ENCODE measurements around the gene GLCE.

GLCE gene

DNA sequence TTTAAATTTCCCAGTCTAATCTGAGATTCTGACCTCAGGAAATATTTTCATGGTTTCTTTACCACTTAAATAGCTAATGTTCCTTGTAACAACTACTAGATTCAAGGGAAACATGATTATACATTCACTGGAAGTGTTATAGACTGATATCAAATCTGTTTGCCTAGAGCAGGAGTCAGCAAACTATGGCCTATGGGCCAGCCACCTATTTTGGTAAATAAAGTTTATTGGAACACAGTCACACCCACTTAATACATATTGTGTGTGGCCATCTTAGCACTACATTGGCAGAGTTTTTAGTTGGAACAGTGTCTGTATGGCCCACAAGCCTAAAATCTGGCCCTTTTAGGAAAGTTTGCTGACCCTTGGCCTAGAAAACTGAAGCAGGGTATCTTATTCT is 50.1 kb downstream of the GLCE start:
- DNase-seq: no peak

DNA sequence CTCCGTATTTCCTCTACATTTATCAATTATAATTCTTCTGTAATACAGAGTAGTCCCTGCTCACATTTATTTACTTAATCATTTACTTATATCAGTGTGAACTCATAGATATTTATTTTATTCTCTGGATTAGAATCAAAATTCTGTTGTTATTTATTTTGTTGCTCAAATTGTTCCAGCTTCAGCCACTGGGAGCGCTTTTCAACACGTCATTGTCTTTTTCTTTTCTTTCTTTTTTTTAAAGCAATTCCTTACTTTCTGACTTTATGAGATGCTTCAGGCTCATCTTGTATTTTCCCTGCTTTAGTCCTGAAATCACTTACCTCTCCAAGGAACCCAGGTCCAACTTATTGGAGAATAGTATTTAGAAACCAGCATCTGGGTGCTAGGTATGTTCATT is 53.4 kb downstream of the GLCE start:
- DNase-seq: no peak

DNA sequence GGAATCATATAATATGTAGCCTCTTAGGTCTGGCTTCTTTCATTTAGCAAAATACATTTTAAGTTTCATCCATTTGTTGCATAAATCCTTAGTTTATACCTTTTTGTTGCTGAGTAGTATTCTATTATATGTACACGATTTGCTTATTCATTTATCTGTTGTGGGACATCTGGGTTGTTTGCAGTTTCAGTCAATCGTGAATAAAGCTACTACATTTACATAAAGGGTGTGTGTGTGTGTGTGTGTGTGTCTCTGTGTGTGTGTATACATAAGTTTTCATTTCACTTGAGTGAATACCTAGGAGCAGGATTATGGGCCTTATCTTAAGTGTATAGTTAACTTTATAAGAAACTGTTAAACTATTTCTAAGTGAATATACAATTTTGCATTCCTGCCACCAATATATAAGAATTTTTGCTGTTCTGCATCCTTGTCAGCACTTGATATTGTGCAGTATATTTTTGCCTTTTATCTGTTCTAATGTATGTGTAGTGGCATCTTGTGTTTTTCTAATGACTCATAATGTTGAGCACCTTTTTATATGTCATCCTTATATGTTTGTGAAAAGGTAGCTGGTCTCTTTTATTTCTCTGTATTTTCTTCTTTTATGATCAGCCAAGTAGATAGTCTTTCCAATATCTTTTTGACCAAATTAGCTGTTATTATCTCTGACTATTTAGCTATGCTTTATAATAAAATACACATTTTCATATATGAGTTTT is 55.0 kb downstream of the GLCE start:
- DNase-seq: no peak

DNA sequence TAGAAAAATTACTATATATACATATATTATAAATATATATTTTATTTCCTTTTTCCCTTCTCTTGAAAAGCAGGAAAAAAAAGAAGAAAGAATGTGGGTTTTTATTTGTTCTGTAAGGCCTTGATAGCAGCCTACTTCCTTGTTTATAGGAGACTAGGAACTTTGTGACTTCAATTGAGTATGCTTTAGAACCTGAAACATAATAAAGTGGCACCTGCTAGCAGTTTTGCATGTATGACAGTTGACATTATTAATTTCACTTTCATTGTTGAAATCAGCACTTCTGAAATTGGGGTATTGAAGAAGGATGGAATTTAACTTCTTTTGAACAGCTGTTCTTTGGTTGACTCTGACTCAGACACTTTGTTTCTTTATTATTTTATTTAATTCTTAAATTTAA is 56.9 kb downstream of the GLCE start:
- DNase-seq: no peak

DNA sequence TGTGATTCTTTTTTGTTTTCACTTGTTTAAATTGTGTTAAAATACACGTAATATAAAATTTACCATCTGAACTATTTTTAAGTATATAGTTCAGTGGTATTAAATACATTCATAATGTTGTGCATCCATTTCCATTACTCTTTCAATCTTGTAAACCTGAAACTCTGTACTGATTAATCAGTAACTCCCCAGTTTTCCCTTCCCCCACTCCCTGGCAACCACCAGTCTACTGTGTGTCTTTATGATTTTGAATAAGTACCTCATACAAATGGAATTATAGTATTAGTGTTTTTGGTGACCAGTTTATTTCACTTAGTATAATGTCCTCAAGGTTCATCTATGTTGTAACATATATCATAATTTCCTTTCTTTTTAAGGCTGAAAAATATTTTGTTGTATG is 59.3 kb downstream of the GLCE start:
- no peak for DNase-seq

DNA sequence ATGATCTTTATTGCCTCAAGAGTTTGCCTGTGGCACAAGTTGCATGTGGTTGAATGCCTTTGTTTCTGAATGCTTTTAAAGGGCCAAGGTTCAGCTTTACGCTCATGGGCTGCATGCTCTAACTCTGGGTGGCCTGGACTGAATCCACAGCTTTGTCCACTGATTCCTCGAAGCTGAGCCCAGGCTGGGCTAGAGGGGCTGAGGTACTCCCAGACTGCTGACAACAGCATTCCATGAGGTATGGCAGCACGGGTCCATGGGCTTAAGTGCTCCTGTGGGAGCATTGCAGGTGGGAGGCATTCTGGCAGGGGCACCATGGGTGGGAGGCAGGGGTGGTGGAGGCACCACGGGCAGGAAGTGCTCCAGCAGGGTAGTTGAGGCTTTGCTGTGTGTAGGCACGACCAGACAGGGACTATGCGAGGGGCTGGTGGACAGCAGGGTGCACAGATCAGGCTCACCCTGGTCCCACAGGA is 61.6 kb downstream of the GLCE start:
- peak; percentile 56 for DNase-seq

DNA sequence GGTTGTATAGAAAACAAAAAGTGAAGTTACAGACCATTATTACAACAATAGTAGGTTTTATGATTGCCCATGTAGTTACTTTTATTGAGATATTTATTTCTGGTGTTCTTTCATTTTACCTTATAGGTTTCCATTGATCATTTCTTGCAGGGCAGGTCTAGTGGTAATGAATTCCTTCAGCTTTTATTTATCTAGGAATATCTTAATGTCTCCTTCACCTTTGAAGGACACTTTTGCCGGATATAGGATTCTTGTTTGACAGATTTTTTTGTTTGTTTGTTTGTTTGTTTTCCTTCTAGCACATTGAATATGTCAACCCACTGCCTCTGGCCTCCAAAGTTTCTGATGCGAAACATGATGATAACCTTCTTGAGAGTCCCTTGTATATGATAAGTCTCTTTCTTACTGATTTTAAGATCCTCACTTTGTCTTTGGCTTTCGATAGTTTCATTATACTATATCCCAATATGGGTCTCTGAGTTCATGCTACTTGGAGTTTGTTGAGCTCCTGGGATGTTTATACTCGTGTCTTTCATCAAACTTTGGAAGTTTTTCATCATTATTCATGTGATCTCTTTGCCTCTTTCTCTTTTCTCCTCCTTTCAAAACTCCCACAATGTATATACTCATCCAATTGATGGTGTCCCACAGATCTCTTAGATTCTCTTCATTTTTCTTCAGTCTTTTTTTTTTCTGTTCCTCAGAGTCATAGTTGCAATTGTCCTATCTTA is 62.8 kb downstream of the GLCE start:
- DNase-seq: no peak

DNA sequence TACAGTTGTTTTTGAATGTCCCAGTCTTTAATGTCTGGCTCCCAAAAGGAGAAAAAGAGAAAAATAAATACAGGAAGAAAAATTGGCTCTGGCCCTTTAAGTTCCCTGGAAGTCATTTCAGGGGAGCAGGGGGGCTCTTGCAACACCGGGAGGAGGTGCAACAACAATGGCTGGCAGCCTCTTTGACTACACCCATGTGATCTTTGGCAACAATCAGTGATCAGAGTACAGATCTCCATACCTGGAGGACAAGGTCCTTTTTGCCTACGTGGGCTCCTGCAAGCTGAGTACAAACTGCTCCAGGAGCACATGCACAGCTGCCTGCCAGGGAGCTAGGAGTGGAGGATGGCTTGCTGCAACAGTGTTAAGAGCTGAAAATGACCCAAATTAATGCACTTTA is 63.9 kb downstream of the GLCE start:
- DNase-seq: no peak

DNA sequence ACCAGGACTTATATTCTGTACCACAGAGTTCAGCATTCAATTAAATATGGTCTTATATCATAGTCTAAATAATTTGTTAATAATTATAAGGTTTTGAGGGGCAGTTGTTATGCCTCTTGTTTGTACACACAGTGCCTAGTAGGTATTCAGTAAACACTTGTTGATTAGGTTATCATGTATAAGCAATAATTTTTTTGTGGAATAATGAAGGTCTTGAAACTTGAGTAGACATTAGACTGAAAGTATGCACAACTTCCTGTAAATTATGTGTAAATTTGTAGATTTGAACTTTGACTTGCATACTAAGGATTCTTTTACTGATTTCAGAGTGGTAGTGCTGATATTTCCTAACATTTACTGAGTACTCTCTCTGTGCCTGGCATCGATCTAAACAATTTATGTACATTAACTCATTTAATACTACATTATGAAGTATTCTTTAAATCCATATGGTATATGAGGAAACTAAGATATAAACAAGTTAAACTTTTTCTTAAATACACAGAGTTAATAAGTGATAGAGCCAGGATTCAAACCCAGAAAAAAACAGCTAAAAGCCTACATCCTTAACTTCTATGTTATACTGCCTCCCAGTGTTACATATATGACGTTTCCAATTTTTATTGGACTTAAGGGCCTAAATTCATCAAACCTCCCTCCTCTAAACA is 65.1 kb downstream of the GLCE start:
- DNase-seq: no peak

DNA sequence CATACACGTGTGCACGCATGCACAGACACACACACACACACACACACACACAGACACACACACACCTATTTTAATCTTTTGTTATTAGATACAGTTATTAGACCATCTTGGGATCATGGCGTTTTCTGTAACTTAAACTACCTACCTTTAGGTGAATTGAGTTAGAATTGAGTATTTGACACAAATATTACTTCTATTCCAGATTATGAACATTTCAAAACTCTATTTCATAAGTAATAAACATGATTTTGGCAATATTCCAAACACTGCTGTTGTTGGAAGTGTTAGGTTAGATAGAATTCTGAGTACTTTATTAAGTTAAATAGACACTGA is 65.6 kb downstream of the GLCE start:
- DNase-seq: no peak

DNA sequence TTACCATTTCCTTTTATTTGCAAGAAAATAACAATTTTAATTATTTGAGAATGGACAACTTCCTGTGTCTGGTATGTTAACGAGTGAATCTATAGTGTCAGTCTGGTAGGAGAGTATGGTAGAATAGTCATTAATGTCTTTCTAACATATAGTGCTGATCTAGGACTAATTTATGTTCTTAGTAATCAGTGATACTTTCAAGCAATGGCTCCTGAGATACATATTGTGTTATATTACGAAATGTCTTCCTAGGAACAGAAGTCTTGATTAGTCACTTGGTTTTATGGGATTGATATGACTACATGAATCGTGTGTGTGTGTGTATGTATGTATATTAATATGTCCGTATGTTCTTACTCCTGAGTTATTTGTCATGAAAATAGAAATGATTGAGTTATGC is 71.7 kb downstream of the GLCE start:
- no peak for DNase-seq

DNA sequence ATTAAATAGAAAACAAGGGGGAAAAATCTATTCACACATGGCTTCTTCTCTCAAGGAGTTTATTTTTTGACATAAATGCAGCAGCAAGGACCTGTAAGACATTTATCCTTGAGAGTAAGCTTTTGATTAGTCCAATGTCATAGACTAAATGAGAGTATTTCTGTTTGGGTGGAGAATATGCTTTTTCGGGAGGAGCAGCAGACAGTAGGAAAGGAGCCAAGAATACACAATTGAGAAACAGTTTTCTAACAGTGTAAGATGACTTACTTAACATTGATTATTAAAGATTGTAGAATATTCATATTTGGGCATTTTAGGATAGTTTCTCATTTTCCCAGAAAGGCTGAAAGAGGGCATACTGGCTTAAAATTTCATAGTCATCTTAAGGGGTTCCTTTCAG is 72.3 kb downstream of the GLCE start:
- DNase-seq: no peak

DNA sequence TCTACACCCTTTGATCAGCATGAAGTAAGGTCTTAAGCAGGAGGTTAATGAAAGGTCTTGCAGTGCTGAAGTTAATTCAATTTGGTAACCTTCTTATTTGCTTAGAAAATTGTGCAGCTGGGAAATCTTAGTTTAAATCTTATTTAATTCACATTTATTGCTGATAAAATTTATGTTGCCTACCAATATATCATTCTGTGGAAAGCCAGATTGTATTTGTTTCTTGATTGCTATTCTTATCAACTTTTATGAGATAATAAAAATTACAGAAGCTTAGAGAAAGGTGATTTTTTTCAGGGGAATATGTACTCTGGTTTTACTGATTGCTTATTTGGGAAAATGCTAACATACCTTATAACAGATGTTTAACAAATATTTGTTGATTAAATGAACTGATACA is 74.2 kb downstream of the GLCE start:
- no peak for DNase-seq

DNA sequence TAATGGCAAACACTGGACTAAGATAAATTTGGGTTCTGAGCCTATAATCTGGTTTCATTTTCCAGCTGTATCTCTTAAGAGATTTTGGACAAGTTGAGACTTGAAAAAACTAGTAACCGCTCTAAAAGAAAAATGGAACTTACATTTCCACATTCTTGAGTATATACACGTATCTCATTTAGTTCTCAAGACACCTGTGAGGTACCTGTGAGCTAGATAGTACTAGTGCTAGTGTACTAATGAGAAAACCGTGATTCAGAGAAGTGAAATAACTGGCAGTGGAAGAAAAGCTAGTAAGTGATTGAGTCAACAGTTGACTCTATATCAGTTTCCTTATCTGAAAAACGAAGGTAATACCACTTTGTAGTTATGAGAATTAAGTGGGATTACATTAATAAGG is 76.1 kb downstream of the GLCE start:
- no peak for DNase-seq

DNA sequence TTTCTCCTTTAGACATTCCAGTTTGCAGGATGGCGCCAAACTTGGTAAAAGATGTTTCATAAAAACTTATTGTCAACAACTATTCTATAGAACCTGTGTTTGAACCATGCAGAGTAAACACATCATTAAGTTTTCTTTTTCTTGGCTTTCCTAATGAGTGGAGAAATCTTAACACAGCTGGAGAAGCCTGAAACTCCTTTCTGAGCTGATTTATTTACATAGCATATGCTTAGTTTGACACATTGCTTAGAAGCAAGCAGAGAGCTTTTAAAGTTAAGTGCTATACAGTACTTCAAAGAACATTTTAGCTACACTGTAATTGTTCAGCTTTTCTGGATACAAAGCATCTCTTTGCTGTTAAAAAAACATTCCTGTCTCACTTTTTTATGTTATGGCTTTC is 77.3 kb downstream of the GLCE start:
- no peak for DNase-seq

DNA sequence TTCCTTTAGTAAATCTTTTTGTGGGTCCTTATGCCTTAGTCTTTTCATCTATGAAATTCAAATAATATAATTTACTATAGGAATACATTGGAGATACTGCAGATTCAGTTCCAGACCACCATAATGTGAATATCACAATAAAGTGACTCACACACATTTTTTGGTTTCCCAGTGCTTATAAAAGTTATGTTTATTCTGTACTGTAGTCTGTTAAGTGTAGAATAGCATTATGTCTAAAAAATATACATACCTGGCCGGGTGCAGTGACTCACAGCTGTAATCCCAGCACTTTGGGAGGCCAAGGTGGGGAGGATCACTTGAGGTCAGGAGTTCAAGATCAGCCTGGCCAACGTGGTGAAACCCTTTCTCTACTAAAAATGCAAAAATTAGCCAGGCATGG is 84.4 kb downstream of the GLCE start:
- DNase-seq: no peak

DNA sequence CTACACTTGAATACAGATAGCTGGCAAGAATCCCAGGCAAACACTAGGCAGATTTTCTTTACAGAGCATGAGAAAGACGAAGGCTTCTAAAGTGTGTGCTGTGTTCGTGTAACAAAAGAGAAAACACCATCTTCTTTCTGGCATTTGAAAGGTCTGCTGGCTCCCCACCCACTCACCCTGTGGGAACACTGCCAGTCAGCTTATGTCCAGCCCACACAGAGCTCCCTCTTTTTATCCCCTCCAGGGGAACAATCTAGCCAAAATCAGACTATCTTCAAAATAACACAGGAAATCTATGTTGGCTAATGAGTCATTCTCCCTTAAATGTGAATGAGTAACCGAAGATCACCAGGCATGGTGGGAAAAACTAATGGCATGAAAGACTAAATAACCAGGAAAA is 92.7 kb downstream of the GLCE start:
- no peak for DNase-seq

DNA sequence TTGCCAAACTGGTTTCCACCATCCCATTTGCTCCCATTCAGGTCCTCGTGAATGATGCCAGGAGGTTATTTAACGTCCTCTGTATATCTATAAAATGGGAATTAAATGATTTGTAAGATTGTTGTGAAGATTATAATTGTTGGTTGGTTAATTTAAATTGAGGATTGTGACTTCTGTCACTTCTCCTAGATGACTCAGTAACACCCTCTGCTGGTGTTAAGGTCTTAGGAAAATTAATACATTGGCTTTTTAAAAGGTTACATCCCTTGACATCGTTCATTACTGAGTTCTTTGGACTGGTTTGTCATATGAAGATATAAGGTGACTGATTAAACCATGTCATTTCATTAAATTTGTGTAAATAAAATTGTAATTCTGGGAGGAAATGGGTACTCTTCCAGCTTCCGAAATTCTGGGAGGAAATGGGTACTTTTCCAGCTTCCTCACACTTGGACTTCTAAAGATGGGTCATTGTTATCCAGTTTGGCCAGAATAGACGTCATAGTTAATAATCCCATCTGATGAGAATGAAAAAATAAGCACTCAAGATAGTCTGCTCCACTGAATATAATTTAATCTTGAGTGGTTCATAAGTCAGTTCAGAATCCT is 105.0 kb downstream of the GLCE start:
- no peak for DNase-seq

DNA sequence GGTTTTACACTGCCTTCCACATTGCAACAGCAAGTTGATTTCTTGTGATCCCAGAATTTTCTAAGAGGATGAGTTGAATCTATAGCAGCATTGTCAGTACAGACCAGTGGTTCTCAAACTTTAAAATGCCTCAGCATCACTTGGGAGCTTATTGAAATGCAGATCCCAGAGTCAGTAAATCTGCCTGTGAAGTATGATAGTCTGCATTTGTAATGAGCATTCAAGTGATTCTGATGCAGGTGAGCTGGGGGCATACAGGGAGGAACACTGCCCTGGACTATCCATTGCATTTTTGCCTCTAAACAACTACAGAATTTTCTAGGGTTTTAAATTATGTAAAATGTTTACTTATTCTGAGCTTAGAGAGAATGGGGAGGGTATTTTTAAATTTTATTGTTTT is 110.8 kb downstream of the GLCE start:
- DNase-seq: no peak

DNA sequence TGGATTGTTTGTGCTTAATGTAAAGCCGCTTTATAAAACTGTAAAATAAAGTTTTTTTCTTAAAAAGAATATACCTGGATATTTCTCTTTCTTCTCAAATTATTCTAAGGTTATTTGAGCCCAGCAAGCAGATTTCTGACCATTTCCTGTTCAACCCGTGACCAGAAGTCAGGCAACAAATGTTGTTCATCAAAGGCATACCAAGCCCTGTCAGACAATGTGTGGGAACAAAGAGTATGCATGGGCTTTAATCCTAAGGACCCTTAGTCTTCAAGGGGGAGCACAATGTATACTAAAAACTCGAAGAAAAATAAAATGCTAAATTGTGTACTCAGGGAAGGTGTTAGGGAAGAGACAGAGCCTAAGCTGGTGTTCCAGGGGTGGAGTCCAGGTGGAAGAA is 111.7 kb downstream of the GLCE start:
- DNase-seq: no peak

DNA sequence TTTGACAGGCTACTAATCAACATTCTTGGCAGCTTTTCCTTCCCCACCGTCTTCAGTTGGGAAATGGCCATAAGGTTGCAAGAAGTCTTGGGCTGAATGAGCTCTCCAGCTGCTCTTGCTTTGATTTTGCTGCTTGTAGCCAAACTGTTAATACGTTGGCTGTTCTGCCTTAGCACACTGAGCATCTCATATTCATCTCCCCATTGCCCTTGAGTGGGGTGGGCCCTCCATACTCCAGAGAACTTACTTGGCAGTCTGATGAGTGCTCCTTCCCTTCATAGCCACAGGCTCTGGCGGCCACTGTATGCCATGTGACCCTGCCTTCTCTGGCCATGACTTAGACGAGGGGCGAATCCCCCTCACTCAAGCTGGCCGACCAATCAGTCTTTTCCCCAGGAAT is 112.5 kb downstream of the GLCE start:
- DNase-seq: no peak

DNA sequence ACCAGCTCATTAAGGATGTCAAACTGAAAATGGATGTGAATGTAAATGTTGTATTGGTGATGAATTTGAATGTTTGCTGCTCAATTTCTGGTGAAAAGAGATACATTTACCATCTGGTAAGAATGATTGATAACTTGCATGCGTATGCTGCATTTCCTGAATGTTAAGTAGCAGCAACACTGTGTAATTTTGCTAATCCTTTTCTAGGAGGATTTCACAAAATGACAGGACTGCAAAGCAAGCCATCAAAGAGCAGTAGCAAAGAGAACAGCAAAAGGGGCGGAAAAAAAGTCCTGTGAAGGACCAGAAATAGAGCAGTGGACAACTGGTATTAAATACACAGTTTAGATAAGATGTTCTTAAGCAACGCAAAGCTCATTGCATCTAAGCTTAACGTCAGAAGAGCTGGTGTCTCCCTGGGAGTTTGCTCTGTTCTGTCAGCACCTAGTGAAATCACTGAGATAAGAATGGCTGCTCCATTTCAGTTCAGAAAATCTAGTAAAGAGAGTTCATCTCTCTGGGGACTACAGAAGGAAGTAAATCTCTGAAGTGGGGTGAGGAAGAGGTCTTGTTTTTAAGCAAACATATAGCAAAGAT is 114.7 kb downstream of the GLCE start:
- DNase-seq: no peak

DNA sequence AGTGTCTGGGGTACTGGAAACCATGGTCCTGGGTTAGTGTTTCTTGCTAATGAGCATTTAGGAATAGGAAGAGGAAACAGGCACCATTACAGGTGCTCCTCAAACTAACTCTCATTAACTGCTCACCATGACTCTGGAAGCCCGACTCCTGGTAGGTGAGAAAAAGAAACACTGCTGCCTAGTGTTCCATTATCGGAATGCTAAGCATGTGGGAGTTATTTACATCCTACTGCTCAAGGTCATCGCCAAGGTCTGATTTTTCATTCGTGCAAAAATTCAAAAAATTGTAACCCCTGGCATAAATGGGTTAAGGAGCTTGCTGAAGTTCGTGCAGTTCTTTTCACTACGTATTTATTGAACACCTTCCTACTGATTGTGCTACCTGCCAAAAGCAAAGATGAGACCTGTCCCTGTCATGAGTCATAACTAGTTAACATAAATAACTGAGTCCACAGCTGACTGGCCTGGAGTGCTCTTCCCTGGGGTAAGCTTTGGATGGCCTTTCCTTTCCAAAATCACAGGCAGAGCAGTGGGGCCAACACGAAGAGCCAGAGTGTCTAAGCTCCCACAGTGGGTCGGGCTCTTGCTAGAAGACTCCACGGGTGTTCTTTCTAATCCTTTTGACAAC is 115.6 kb downstream of the GLCE start:
- no peak for DNase-seq
